CD4-positive, alpha-beta T cell treated with Interleukin-2 at 100 ng/mL for 4 hours (primary cell): Measurements from ENCODE around the gene DMGDH.
A peak's percentile ranks its signal among the peaks of the same experiment; 100 is the strongest.

Experiments used
- DNase-seq: peaks from one replicate; pipeline ENCODE4 v3.0.0-alpha.2; 2020; ENCODE audit warnings: low spot score

DMGDH gene

GRCh38 chr5:79062436-79062835 lies 7.0 kb downstream of the DMGDH start:
- no peak for DNase-seq

GRCh38 chr5:79059674-79060073 lies 9.8 kb downstream of the DMGDH start:
- DNase-seq: no peak

- no peak for DNase-seq
Measured at GRCh38 chr5:79056847-79057246, 12.6 kb downstream of the DMGDH start.

- no peak for DNase-seq
Measured at GRCh38 chr5:79055017-79055416, 14.5 kb downstream of the DMGDH start.

GRCh38 chr5:79053321-79053720 lies 16.2 kb downstream of the DMGDH start:
- DNase-seq: no peak

GRCh38 chr5:79050498-79050897 lies 19.0 kb downstream of the DMGDH start:
- DNase-seq: no peak

GRCh38 chr5:79048437-79048836 lies 21.0 kb downstream of the DMGDH start:
- DNase-seq: no peak

- no peak for DNase-seq
Measured at GRCh38 chr5:79047199-79047598, 22.3 kb downstream of the DMGDH start.

- DNase-seq: no peak
Measured at GRCh38 chr5:79042188-79042587, 27.3 kb downstream of the DMGDH start.

GRCh38 chr5:79036769-79037168 lies 32.7 kb downstream of the DMGDH start:
- no peak for DNase-seq

GRCh38 chr5:79035237-79035636 lies 34.2 kb downstream of the DMGDH start:
- DNase-seq: no peak

GRCh38 chr5:79032782-79033181 lies 36.7 kb downstream of the DMGDH start:
- DNase-seq: no peak

GRCh38 chr5:79032031-79032695 lies 37.3 kb downstream of the DMGDH start:
- no peak for DNase-seq

GRCh38 chr5:79031485-79031867 lies 38.0 kb downstream of the DMGDH start:
- no peak for DNase-seq

- DNase-seq: no peak
Measured at GRCh38 chr5:79030663-79031484, 38.6 kb downstream of the DMGDH start.

GRCh38 chr5:79025054-79025472 lies 44.4 kb downstream of the DMGDH start:
- DNase-seq: peak; percentile 46

GRCh38 chr5:79023947-79024346 lies 45.5 kb downstream of the DMGDH start:
- DNase-seq: no peak

- DNase-seq: no peak
Measured at GRCh38 chr5:79023348-79023747, 46.1 kb downstream of the DMGDH start.

- DNase-seq: no peak
Measured at GRCh38 chr5:79022771-79023170, 46.7 kb downstream of the DMGDH start.

GRCh38 chr5:79021753-79022152 lies 47.7 kb downstream of the DMGDH start:
- no peak for DNase-seq

GRCh38 chr5:79020861-79021561 lies 48.5 kb downstream of the DMGDH start:
- peak; percentile 41 for DNase-seq

GRCh38 chr5:79014631-79015030 lies 54.8 kb downstream of the DMGDH start:
- DNase-seq: no peak

- no peak for DNase-seq
Measured at GRCh38 chr5:79011869-79012268, 57.6 kb downstream of the DMGDH start.
